ENCODE data around the gene LMAN2. TPM values are rescaled to one million over a fixed set of nuclear protein-coding genes. Genes with fewer than 3 reads are reported as not detected.

The LMAN2 gene
- total RNA-seq, 1 experiment from 2014 or later, result 128 TPM

GRCh38 chr5:177378884-177379883 is 27.7 kb upstream of the LMAN2 start:
- no peaks in the 10 kb centered on the region for H3K79me2 ChIP-seq (ENCODE audit: insufficient read depth, low read length)

More at GRCh38 chr5:177378884-177379883, 27.7 kb upstream of the LMAN2 start:
- POLR2A ChIA-PET, result interaction anchor here (0.7 to 0.9 kb wide), 2 partner anchors 10 kb away, joined by 3 to 5 read pairs; no protein-coding TSS in a partner anchor
- no peak for TF ChIP-seq SIN3A (IDR thresholded peaks at IDR 0.05; ENCODE audit: low read depth)
- TF ChIP-seq ELF1 (IDR thresholded peaks at IDR 0.05; ENCODE audit: borderline replicate concordance, low read depth), result no peak
- TF ChIP-seq POLR2A (IDR thresholded peaks at IDR 0.05; ENCODE audit: borderline replicate concordance, extremely low read depth, insufficient read depth, insufficient read length), result no peak
- no peak for TF ChIP-seq EZH2 (IDR thresholded peaks at IDR 0.05)
- no peak for TF ChIP-seq FOSL1 (IDR thresholded peaks at IDR 0.05; ENCODE audit: low read depth)
- TF ChIP-seq EGR1 (IDR thresholded peaks at IDR 0.05; ENCODE audit: low read depth), result no peak
- no peak for TF ChIP-seq ZNF274 (IDR thresholded peaks at IDR 0.05; ENCODE audit: low read depth, low read length)
- no peak for TF ChIP-seq ZBTB33 (IDR thresholded peaks at IDR 0.05; ENCODE audit: extremely low read depth, insufficient replicate concordance, low read length)
- Histone ChIP-seq H3K4me2 (ENCODE audit: low read length) (no peak overlapping the region), H3K9ac (ENCODE audit: low read length) (no peak overlapping the region), H3K9me2 (ENCODE audit: insufficient read depth) (no peaks in the 10 kb centered on the region), H3K27ac (ENCODE audit: low read depth, low read length) (no peak overlapping the region), H3K9me3 (ENCODE audit: control insufficient read depth in 1 of 2, insufficient read depth in 1 of 2, low read depth in 1 of 2, low read length in 2 of 2) (no peaks in the 10 kb centered on the region), H3K4me3 (replicated peaks in 1 of 2; ENCODE audit: low read depth in 1 of 2, low read length in 2 of 2) (no peak overlapping the region), H3K36me3 (ENCODE audit: control insufficient read depth in 1 of 2, insufficient read depth in 2 of 2, low read length in 2 of 2) (no peaks in the 10 kb centered on the region), H2AFZ (ENCODE audit: low read depth, low read length, poor library complexity, severe bottlenecking) (peak overlapping the region; percentile 63), H3K4me1 (ENCODE audit: control insufficient read depth in 1 of 2, insufficient read depth in 2 of 2, low read length in 2 of 2) (peaks cover 3 to 17% of the 10 kb centered on the region in 2 experiments; a peak in 3 of 4 replicates), H4K20me1 (ENCODE audit: insufficient read depth) (no peaks in the 10 kb centered on the region), H3K27me3 (ENCODE audit: insufficient read depth, low read length) (no peaks in the 10 kb centered on the region)
- no peak for DNase-seq (ENCODE audit: low read depth, low spot score)
- BruUV-seq (replicated peaks), result no TSS peak
- CTCF ChIA-PET, result interaction anchor here (0.7 to 1.9 kb wide), 5 partner anchors 9 to 117 kb away, joined by 3 to 11 read pairs (median 4); no protein-coding TSS in a partner anchor
- RAD21 ChIA-PET (ENCODE audit: low non-redundant PET in 1 of 2, low total read pairs in 2 of 2, uncharacterized antibody in 2 of 2, unreplicated experiment in 2 of 2), result no interaction called here
- intact Hi-C loops (cut with micrococcal nuclease), result no loop called here
- no peak for ATAC-seq
